ENCODE measurements around the gene TM7SF2.

DNA sequence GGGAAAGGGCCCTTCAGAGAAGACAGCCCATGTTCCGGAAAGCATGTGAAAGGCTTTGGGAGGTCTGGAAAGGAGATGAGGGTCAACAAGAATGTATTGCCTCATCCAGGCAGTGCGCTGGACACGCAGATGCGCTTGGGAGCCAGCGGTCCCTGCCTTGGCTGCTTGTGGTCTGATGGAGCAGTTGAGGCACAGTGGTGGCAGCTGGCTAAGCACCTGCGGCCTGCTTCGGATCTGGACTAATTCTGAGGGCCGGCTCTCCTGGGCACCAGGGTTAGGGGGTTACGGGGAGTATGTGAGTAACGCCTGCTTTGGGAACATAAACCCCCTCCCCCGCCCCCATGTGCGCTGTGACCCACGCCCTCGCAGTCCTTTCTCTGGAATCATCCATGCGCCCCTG lies 4.6 kb upstream of the TM7SF2 start:
- TF ChIP-seq, protein P1, sequence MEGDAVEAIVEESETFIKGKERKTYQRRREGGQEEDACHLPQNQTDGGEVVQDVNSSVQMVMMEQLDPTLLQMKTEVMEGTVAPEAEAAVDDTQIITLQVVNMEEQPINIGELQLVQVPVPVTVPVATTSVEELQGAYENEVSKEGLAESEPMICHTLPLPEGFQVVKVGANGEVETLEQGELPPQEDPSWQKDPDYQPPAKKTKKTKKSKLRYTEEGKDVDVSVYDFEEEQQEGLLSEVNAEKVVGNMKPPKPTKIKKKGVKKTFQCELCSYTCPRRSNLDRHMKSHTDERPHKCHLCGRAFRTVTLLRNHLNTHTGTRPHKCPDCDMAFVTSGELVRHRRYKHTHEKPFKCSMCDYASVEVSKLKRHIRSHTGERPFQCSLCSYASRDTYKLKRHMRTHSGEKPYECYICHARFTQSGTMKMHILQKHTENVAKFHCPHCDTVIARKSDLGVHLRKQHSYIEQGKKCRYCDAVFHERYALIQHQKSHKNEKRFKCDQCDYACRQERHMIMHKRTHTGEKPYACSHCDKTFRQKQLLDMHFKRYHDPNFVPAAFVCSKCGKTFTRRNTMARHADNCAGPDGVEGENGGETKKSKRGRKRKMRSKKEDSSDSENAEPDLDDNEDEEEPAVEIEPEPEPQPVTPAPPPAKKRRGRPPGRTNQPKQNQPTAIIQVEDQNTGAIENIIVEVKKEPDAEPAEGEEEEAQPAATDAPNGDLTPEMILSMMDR (optimal IDR thresholded peaks at IDR 0.05 in 1 of 3, IDR thresholded peaks at IDR 0.05 in 1 of 3, conservative IDR thresholded peaks at IDR 0.05 in 1 of 3; ENCODE audit: extremely low read depth in 1 of 3, insufficient read depth in 2 of 3, low read length in 3 of 3), result no peak
- no peak for TF ChIP-seq EZH2 (IDR thresholded peaks at IDR 0.05; ENCODE audit: low read length)
